Measurements from ENCODE around the gene ZNF710. TPM values are rescaled to one million over a fixed set of nuclear protein-coding genes. Genes with fewer than 3 reads are reported as not detected.

Gene ZNF710
- total and polyA plus RNA-seq, 2 of the 8 experiments (the other 6 are each of a cell fraction or from before 2014, with no cell fraction given) = 10.5 to 24.0 TPM

- Histone ChIP-seq H2BK15ac (ENCODE audit: low read length) (0 out of 2 replicates have a peak overlapping the region, but pooled peaks have one; percentile 12), H3K23me2 (ENCODE audit: low read depth, low read length) (no peaks in the 10 kb centered on the region; the same call in 1 of the 2 replicates), H3K27me3 (replicated peaks in 1 of 4; ENCODE audit: control insufficient read depth in 3 of 4, extremely low read depth in 1 of 4, insufficient read depth in 3 of 4, low read length in 3 of 4) (no peaks in the 10 kb centered on the region), H4K20me1 (replicated peaks in 1 of 2; ENCODE audit: control insufficient read depth in 1 of 2, insufficient read depth in 2 of 2, low read length in 2 of 2) (no peaks in the 10 kb centered on the region), H3K9ac (replicated peaks in 1 of 4; ENCODE audit: extremely low read depth in 1 of 4, low read depth in 3 of 4, low read length in 3 of 4) (no peak overlapping the region), H3K79me2 (ENCODE audit: control insufficient read depth in 1 of 2, insufficient read depth in 2 of 2, low read length in 2 of 2) (no peaks in the 10 kb centered on the region), H3K79me1 (ENCODE audit: low read depth, low read length) (no peaks in the 10 kb centered on the region), H3K4ac (replicated peaks; ENCODE audit: insufficient read length, low read depth, low read length) (no peak overlapping the region), H4K5ac (ENCODE audit: insufficient read length, low read depth, low read length) (no peak overlapping the region), H3K36me3 (ENCODE audit: control insufficient read depth in 2 of 4, insufficient read depth in 4 of 4, low read length in 3 of 4) (no peaks in the 10 kb centered on the region), H3K14ac (ENCODE audit: insufficient read length) (no peak overlapping the region), H3K27ac (ENCODE audit: low read depth, low read length) (no peak overlapping the region), H3K4me1 (replicated peaks in 1 of 4; ENCODE audit: control insufficient read depth in 3 of 4, insufficient read depth in 4 of 4, low read length in 3 of 4) (peaks cover 0 to 3% (median 0%) of the 10 kb centered on the region in 4 experiments; a peak in 1 of 7 replicates), H3K4me3 (ENCODE audit: extremely low read depth in 1 of 4, insufficient read depth in 2 of 4, low read depth in 3 of 4, low read length in 4 of 4) (no peak overlapping the region), H3K4me2 (ENCODE audit: insufficient read depth in 1 of 2, low read depth in 2 of 2, low read length in 2 of 2) (no peak overlapping the region), H3K23ac (ENCODE audit: insufficient read length) (no peak overlapping the region), H2BK5ac (ENCODE audit: low read depth, low read length) (peak overlapping the region; percentile 7; the same call in 1 of the 2 replicates), H4K8ac (ENCODE audit: extremely low read depth, insufficient read depth, low read length) (no peak overlapping the region), H2BK12ac (ENCODE audit: low read depth, low read length) (no peak overlapping the region), H2AFZ (ENCODE audit: low read length) (peak overlapping the region; percentile 46; the same call in 1 of the 2 replicates), H3K18ac (ENCODE audit: extremely low read depth, low read length) (0 out of 2 replicates have a peak overlapping the region, but pooled peaks have one; percentile 39), H2AK5ac (ENCODE audit: low read depth, low read length) (no peak overlapping the region), H2BK120ac (replicated peaks; ENCODE audit: low read depth, low read length) (no peak overlapping the region), H4K91ac (replicated peaks; ENCODE audit: insufficient read length, low read length) (no peak overlapping the region), H3K56ac (replicated peaks; ENCODE audit: insufficient read length, low read depth, low read length) (no peak overlapping the region), H2BK20ac (ENCODE audit: low read length) (no peak overlapping the region), H3K9me3 (ENCODE audit: insufficient read depth in 2 of 2, low read depth in 1 of 2, low read length in 1 of 2) (0 out of 4 replicates have a peak, but pooled peaks cover 2 to 4% of the 10 kb centered on the region in 2 experiments)
- FAIRE-seq (peak; percentile 81), DNase-seq (ENCODE audit: low read depth in 1 of 2, low spot score in 2 of 2) (peak; percentile 49 to 90)
- 15% methylated on average over 4 of the region's 4 CpGs; no CpG with 5 or more reads in 1 of the 2 experiments for WGBS, 2 experiments (ENCODE audit: extremely low coverage in 1 of 2, insufficient coverage in 1 of 2, insufficient read length in 1 of 2, insufficient replicate concordance in 2 of 2, low coverage in 1 of 2, low lambda C conversion rate in 2 of 2, missing lambda C conversion rate in 1 of 2)
- CTCF ChIA-PET (ENCODE audit: partially characterized antibody) = interaction anchor here (0.6 to 3.1 kb wide), 52 partner anchors 9 to 428 kb away, joined by 3 to 45 read pairs (median 4); partner anchors contain the start of gene ARPIN
- POLR2A ChIA-PET (ENCODE audit: partially characterized antibody) = interaction anchor here (0.7 to 1.3 kb wide), 3 partner anchors 13 to 916 kb away, joined by 3 read pairs; partner anchors contain the start of gene ARPIN
- TF ChIP-seq CTCF (IDR thresholded peaks at IDR 0.05; ENCODE audit: control extremely low read depth in 1 of 3, insufficient read depth in 1 of 3, low read depth in 1 of 3, low read length in 3 of 3) = peak; percentile 96 to 99 (median 99)
- TF ChIP-seq MAX (IDR thresholded peaks at IDR 0.05) = peak; percentile 35; the same call in 1 of the 2 replicates
- no peak for TF ChIP-seq CBX5 (IDR thresholded peaks at IDR 0.05; ENCODE audit: low read depth, low read length)
- no peak for TF ChIP-seq BRCA1 (IDR thresholded peaks at IDR 0.05; ENCODE audit: low read depth, low read length)
- TF ChIP-seq YY1 (IDR thresholded peaks at IDR 0.05; ENCODE audit: low read depth, low read length) = peak; percentile 73; the same call in 1 of the 2 replicates
- 0 out of 2 replicates have a peak, but pooled peaks have one; percentile 45 for TF ChIP-seq ATF3 (IDR thresholded peaks at IDR 0.05; ENCODE audit: insufficient read depth, low read depth, low read length)
- 0 out of 4 replicates have a peak, but pooled peaks of 1 of the 2 experiments have one; percentile 31 for TF ChIP-seq SIN3A (conservative IDR thresholded peaks at IDR 0.05 in 1 of 2, IDR thresholded peaks at IDR 0.05 in 1 of 2; ENCODE audit: low read depth in 1 of 2, low read length in 2 of 2)
- peak; percentile 10; the same call in 1 of the 2 replicates for TF ChIP-seq GABPA (IDR thresholded peaks at IDR 0.05; ENCODE audit: borderline replicate concordance, insufficient read depth, low read length)
These were observed 29.5 kb upstream of the ZNF710 start for GRCh38 chr15:89971592-89971997.

Measured in H1 (cell line).